ENCODE data around the gene RFTN2. TPM values are rescaled to one million over a fixed set of nuclear protein-coding genes. Genes with fewer than 3 reads are reported as not detected.
"Not testable (repeated sequence)": the region's sequence is repeated elsewhere in the genome, so short reads cannot be mapped to it uniquely, and the experiment has no call there.

RFTN2 gene
- total RNA-seq: not detected

GRCh38 chr2:197675246-197675645 is at the start of gene RFTN2:
TSS of gene RFTN2 (minus strand) at chr2:197675587. CDS start at chr2:197675458, 129 bp downstream.
- Mint-ChIP-seq H3K4me1 (ENCODE audit: low read depth in 2 of 2) (no peaks in the 10 kb centered on the region), H3K36me3 (no peaks in the 10 kb centered on the region), H3K9me3 (no peaks in the 10 kb centered on the region), H3K27ac (no peak within 1 kb of the TSS), H3K4me3 (no peak within 1 kb of the TSS), H3K27me3 (peaks cover 27 to 39% of the 10 kb centered on the region in 2 donors)
- ATAC-seq: no peak
- DNase-seq (ENCODE audit: low spot score): no peak

GRCh38 chr2:197717863-197718262 is 42.5 kb upstream of the RFTN2 start:
- H3K4me1 Mint-ChIP-seq (ENCODE audit: low read depth in 2 of 2): peaks cover 4 to 6% of the 10 kb centered on the region in 2 donors
- no peak for DNase-seq (ENCODE audit: low spot score)
- no peak for ATAC-seq
- no peaks in the 10 kb centered on the region for H3K27me3 Mint-ChIP-seq
- H3K36me3 Mint-ChIP-seq: peaks cover 5% of the 10 kb centered on the region
- no peaks in the 10 kb centered on the region for H3K9me3 Mint-ChIP-seq
- no peak overlapping the region for H3K4me3 Mint-ChIP-seq
- no peak overlapping the region for H3K27ac Mint-ChIP-seq

GRCh38 chr2:197713271-197713670 is 37.9 kb upstream of the RFTN2 start:
- DNase-seq (ENCODE audit: low spot score): no peak
- H3K27me3 Mint-ChIP-seq: no peaks in the 10 kb centered on the region
- no peak for ATAC-seq
- no peak overlapping the region for H3K27ac Mint-ChIP-seq
- H3K4me3 Mint-ChIP-seq: no peak overlapping the region
- H3K4me1 Mint-ChIP-seq (ENCODE audit: low read depth in 2 of 2): peaks cover 22 to 31% of the 10 kb centered on the region in 2 donors
- H3K36me3 Mint-ChIP-seq: peaks cover 19% of the 10 kb centered on the region
- no peaks in the 10 kb centered on the region for H3K9me3 Mint-ChIP-seq

- Mint-ChIP-seq H3K4me1 (ENCODE audit: low read depth in 2 of 2) (peaks cover 31 to 38% of the 10 kb centered on the region in 2 donors), H3K27ac (no peak overlapping the region), H3K36me3 (peaks cover 19% of the 10 kb centered on the region), H3K4me3 (no peak overlapping the region), H3K27me3 (no peaks in the 10 kb centered on the region), H3K9me3 (no peaks in the 10 kb centered on the region)
- DNase-seq (ENCODE audit: low spot score) (no peak), ATAC-seq (no peak)
Observed at GRCh38 chr2:197711578-197711977, 36.2 kb upstream of the RFTN2 start.

- DNase-seq (ENCODE audit: low spot score) (no peak), ATAC-seq (peak in 1 of 2 donors; percentile 65)
- Mint-ChIP-seq H3K4me3 (peak overlapping the region; percentile 54), H3K27me3 (no peaks in the 10 kb centered on the region), H3K27ac (no peak overlapping the region), H3K9me3 (no peaks in the 10 kb centered on the region), H3K36me3 (peaks cover 19% of the 10 kb centered on the region), H3K4me1 (ENCODE audit: low read depth in 2 of 2) (peaks cover 36 to 38% of the 10 kb centered on the region in 2 donors)
Observed at GRCh38 chr2:197710424-197711042, 35.1 kb upstream of the RFTN2 start.

- not testable (repeated sequence) for DNase-seq (ENCODE audit: low spot score); H3K27ac Mint-ChIP-seq; H3K27me3 Mint-ChIP-seq; H3K9me3 Mint-ChIP-seq; ATAC-seq
- peak overlapping the region; percentile 54 for H3K4me3 Mint-ChIP-seq
- peaks cover 39 to 43% of the 10 kb centered on the region in 2 donors for H3K4me1 Mint-ChIP-seq (ENCODE audit: low read depth in 2 of 2)
- H3K36me3 Mint-ChIP-seq: peaks cover 19% of the 10 kb centered on the region
Observed at GRCh38 chr2:197709140-197709539, 33.8 kb upstream of the RFTN2 start.

GRCh38 chr2:197708331-197708730 is 32.9 kb upstream of the RFTN2 start:
- no peaks in the 10 kb centered on the region for H3K27me3 Mint-ChIP-seq
- H3K4me3 Mint-ChIP-seq: peak overlapping the region; percentile 54
- DNase-seq (ENCODE audit: low spot score): no peak
- H3K36me3 Mint-ChIP-seq: peaks cover 19% of the 10 kb centered on the region
- no peak overlapping the region for H3K27ac Mint-ChIP-seq
- H3K9me3 Mint-ChIP-seq: no peaks in the 10 kb centered on the region
- no peak for ATAC-seq
- peaks cover 39 to 42% of the 10 kb centered on the region in 2 donors for H3K4me1 Mint-ChIP-seq (ENCODE audit: low read depth in 2 of 2)

- DNase-seq (ENCODE audit: low spot score): no peak
- peak overlapping the region; percentile 83 for H3K4me3 Mint-ChIP-seq
- H3K27me3 Mint-ChIP-seq: peaks cover 1 to 5% of the 10 kb centered on the region in 2 donors
- H3K4me1 Mint-ChIP-seq (ENCODE audit: low read depth in 2 of 2): peaks cover 35 to 36% of the 10 kb centered on the region in 2 donors
- H3K9me3 Mint-ChIP-seq: no peaks in the 10 kb centered on the region
- H3K36me3 Mint-ChIP-seq: peaks cover 16% of the 10 kb centered on the region
- no peak overlapping the region for H3K27ac Mint-ChIP-seq
- ATAC-seq: no peak
Observed at GRCh38 chr2:197707316-197708213, 32.2 kb upstream of the RFTN2 start.

GRCh38 chr2:197706839-197707207 is 31.4 kb upstream of the RFTN2 start:
- H3K36me3 Mint-ChIP-seq: peaks cover 19% of the 10 kb centered on the region
- no peak overlapping the region for H3K27ac Mint-ChIP-seq

GRCh38 chr2:197705912-197706838 is 30.8 kb upstream of the RFTN2 start:
- peak overlapping the region; percentile 77 to 94 for H3K27ac Mint-ChIP-seq
- H3K27me3 Mint-ChIP-seq: peaks cover 7 to 9% of the 10 kb centered on the region in 2 donors
- peak overlapping the region; percentile 83 for H3K4me3 Mint-ChIP-seq
- H3K36me3 Mint-ChIP-seq: peaks cover 19% of the 10 kb centered on the region
- no peaks in the 10 kb centered on the region for H3K9me3 Mint-ChIP-seq
- peak; percentile 71 for DNase-seq (ENCODE audit: low spot score)
- H3K4me1 Mint-ChIP-seq (ENCODE audit: low read depth in 2 of 2): peaks cover 35 to 36% of the 10 kb centered on the region in 2 donors
- peak in 1 of 2 donors; percentile 67 for ATAC-seq

More at GRCh38 chr2:197706839-197707207, 31.4 kb upstream of the RFTN2 start:
- peaks cover 3 to 8% of the 10 kb centered on the region in 2 donors for H3K27me3 Mint-ChIP-seq
- peaks cover 35 to 36% of the 10 kb centered on the region in 2 donors for H3K4me1 Mint-ChIP-seq (ENCODE audit: low read depth in 2 of 2)
- H3K4me3 Mint-ChIP-seq: peak overlapping the region; percentile 83
- DNase-seq (ENCODE audit: low spot score) (no peak), ATAC-seq (no peak)
- no peaks in the 10 kb centered on the region for H3K9me3 Mint-ChIP-seq

GRCh38 chr2:197705121-197705911 is 29.9 kb upstream of the RFTN2 start, which contains the start of gene MARS2:
TSS of gene MARS2 (plus strand) at chr2:197705369. CDS start at chr2:197705406, 37 bp downstream.
- Mint-ChIP-seq H3K27me3 (peaks cover 10 to 16% of the 10 kb centered on the region in 2 donors), H3K4me1 (ENCODE audit: low read depth in 2 of 2) (peaks cover 34 to 40% of the 10 kb centered on the region in 2 donors), H3K36me3 (peaks cover 23% of the 10 kb centered on the region), H3K9me3 (no peaks in the 10 kb centered on the region), H3K27ac (peak within 1 kb of the TSS; percentile 77 to 94), H3K4me3 (peak within 1 kb of the TSS; percentile 83)
- ATAC-seq (peak; percentile 93 to 98), DNase-seq (ENCODE audit: low spot score) (peak; percentile 95)

GRCh38 chr2:197704434-197705120 is 29.2 kb upstream of the RFTN2 start:
- H3K9me3 Mint-ChIP-seq: no peaks in the 10 kb centered on the region
- H3K4me1 Mint-ChIP-seq (ENCODE audit: low read depth in 2 of 2): peaks cover 26 to 33% of the 10 kb centered on the region in 2 donors
- H3K36me3 Mint-ChIP-seq: peaks cover 19% of the 10 kb centered on the region
- H3K27ac Mint-ChIP-seq: peak overlapping the region; percentile 77 to 94
- peak; percentile 40 to 58 for ATAC-seq
- no peak for DNase-seq (ENCODE audit: low spot score)
- peaks cover 12 to 16% of the 10 kb centered on the region in 2 donors for H3K27me3 Mint-ChIP-seq
- H3K4me3 Mint-ChIP-seq: peak overlapping the region; percentile 83
